GM23338 (cell line): ENCODE measurements around the gene AP2B1. TPM values are rescaled to one million over a fixed set of nuclear protein-coding genes. Genes with fewer than 3 reads are reported as not detected.

ENCODE experiments used
- ATAC-seq: fragments of 200-7000 bp; cut with Tn5 transposase; 3 replicates; pipeline ENCODE4 v1.9.1; 2020
- DNase-seq: peaks from one replicate; pipeline ENCODE4 v3.0.0-alpha.2; 2015; ENCODE audit warnings: low spot score
- H2AFZ ChIP-seq: fragments of 200-600 bp; sonication (generic); 2 replicates; pipeline ENCODE4 v1.8.0; 2016; ENCODE audit warnings: antibody characterized with exemption, mild to moderate bottlenecking, moderate library complexity
- H3F3A ChIP-seq: fragments of 200-600 bp; sonication (generic); replicated peaks from 2 replicates; pipeline ENCODE4 v1.8.0; 2017; ENCODE audit warnings: antibody characterized with exemption, mixed run types, low read depth
- H3K27ac ChIP-seq: fragments of 200-600 bp; sonication (generic); 2 replicates; pipeline ENCODE4 v1.6.1; 2016; ENCODE audit warnings: low read depth
- H3K27me3 ChIP-seq: fragments of 200-600 bp; sonication (generic); 2 replicates; pipeline ENCODE4 v1.8.0; 2016; ENCODE audit warnings: mild to moderate bottlenecking, mixed run types, moderate library complexity; ENCODE audit not compliant: insufficient read depth
- H3K36me3 ChIP-seq: fragments of 200-600 bp; sonication (generic); 2 replicates; pipeline ENCODE4 v1.8.0; 2016; ENCODE audit warnings: mild to moderate bottlenecking; ENCODE audit not compliant: insufficient read depth
- H3K4me1 ChIP-seq: fragments of 200-600 bp; sonication (generic); 2 replicates; pipeline ENCODE4 v1.8.0; 2016; ENCODE audit warnings: mild to moderate bottlenecking, moderate library complexity; ENCODE audit not compliant: insufficient read depth
- H3K4me2 ChIP-seq: fragments of 200-600 bp; sonication (generic); 2 replicates; pipeline ENCODE4 v1.7.1; 2017; ENCODE audit warnings: mixed run types
- H3K4me3 ChIP-seq: fragments of 200-600 bp; sonication (generic); 2 replicates; pipeline ENCODE4 v1.6.1; 2016; ENCODE audit warnings: mixed run types
- H3K79me2 ChIP-seq: fragments of 200-600 bp; sonication (generic); replicated peaks from 2 replicates; pipeline ENCODE4 v1.8.0; 2017; ENCODE audit warnings: mild to moderate bottlenecking; ENCODE audit not compliant: insufficient read depth
- H3K9me2 ChIP-seq: fragments of 200-600 bp; sonication (generic); 2 replicates; pipeline ENCODE4 v1.8.0; 2017; ENCODE audit not compliant: insufficient read depth
- H4K20me1 ChIP-seq: fragments of 200-600 bp; sonication (generic); replicated peaks from 2 replicates; pipeline ENCODE4 v1.8.0; 2017; ENCODE audit warnings: mild to moderate bottlenecking; ENCODE audit not compliant: insufficient read depth
- H3K27ac Mint-ChIP-seq: 2 replicates; pipeline ENCODE4 v1.8.0; 2020; ENCODE audit warnings: inconsistent platforms, mild to moderate bottlenecking, moderate library complexity, mixed read lengths
- H3K27me3 Mint-ChIP-seq: 3 replicates; pipeline ENCODE4 v1.8.0; 2022; ENCODE audit warnings: low read depth, mild to moderate bottlenecking, moderate library complexity, mixed read lengths, inconsistent platforms; ENCODE audit not compliant: insufficient read depth, poor library complexity
- H3K36me3 Mint-ChIP-seq: 3 replicates; pipeline ENCODE4 v1.8.0; 2021; ENCODE audit warnings: low read depth, mild to moderate bottlenecking, inconsistent platforms, moderate library complexity, mixed read lengths
- H3K4me1 Mint-ChIP-seq: 3 replicates; pipeline ENCODE4 v1.8.0; 2020; ENCODE audit warnings: mild to moderate bottlenecking, inconsistent platforms, mixed read lengths
- H3K4me3 Mint-ChIP-seq: 3 replicates; pipeline ENCODE4 v1.8.0; 2021; ENCODE audit warnings: moderate library complexity, mild to moderate bottlenecking, inconsistent platforms, mixed read lengths
- H3K9me3 Mint-ChIP-seq: 3 replicates; pipeline ENCODE4 v1.8.0; 2020; ENCODE audit warnings: moderate library complexity, mild to moderate bottlenecking, inconsistent platforms, mixed read lengths
- CREB1 ChIP-seq: fragments of 250-450 bp; sonication (Bioruptor Pico); IDR thresholded peaks from 2 replicates; pipeline ENCODE4 v1.5.0; 2020; ENCODE audit warnings: low read depth, mild to moderate bottlenecking, moderate library complexity
- CTCF ChIP-seq, 2 experiments: fragments of 200-600 bp in 1 of 2; sonication (generic) in 1 of 2; conservative IDR thresholded peaks; 2 replicates each; pipeline versions ENCODE4 v1.5.1 to v1.6.1; 2016 to 2017; ENCODE audit warnings: antibody characterized with exemption in 2 of 2, low read depth in 2 of 2, mild to moderate bottlenecking in 2 of 2, moderate library complexity in 1 of 2
- ETS1 ChIP-seq: IDR thresholded peaks from 2 replicates; pipeline ENCODE4 v1.6.1; 2016; ENCODE audit warnings: antibody characterized with exemption
- EZH2phosphoT487 ChIP-seq: fragments of 200-600 bp; sonication (generic); IDR thresholded peaks from one replicate; pipeline ENCODE4 v1.8.1; 2018; ENCODE audit warnings: antibody characterized with exemption; ENCODE audit not compliant: unreplicated experiment
- JUNB ChIP-seq: IDR thresholded peaks from one replicate; pipeline ENCODE4 v1.6.1; 2016; ENCODE audit warnings: antibody characterized with exemption; ENCODE audit not compliant: unreplicated experiment
- NANOG ChIP-seq: IDR thresholded peaks from 2 replicates; pipeline ENCODE4 v1.6.1; 2016; ENCODE audit warnings: antibody characterized with exemption, borderline replicate concordance
- POLR2AphosphoS5 ChIP-seq: IDR thresholded peaks from 2 replicates; pipeline ENCODE4 v1.6.1; 2016; ENCODE audit warnings: antibody characterized with exemption, low read depth
- REST ChIP-seq: IDR thresholded peaks from one replicate; pipeline ENCODE4 v1.6.1; 2018; ENCODE audit warnings: antibody characterized with exemption; ENCODE audit not compliant: unreplicated experiment
- STAT1 ChIP-seq: IDR thresholded peaks from one replicate; pipeline ENCODE4 v1.6.1; 2016; ENCODE audit warnings: antibody characterized with exemption; ENCODE audit not compliant: unreplicated experiment
- ZNF114 ChIP-seq: fragments of 250-450 bp; sonication (Bioruptor Pico); IDR thresholded peaks from 2 replicates; pipeline ENCODE4 v1.5.0; 2020; ENCODE audit warnings: mild to moderate bottlenecking, moderate library complexity
- ZNF331 ChIP-seq: fragments of 250-450 bp; sonication (Bioruptor Pico); IDR thresholded peaks from 2 replicates; pipeline ENCODE4 v1.5.0; 2020; ENCODE audit warnings: low read depth, mild to moderate bottlenecking, moderate library complexity
- ZNF462 ChIP-seq: fragments of 250-450 bp; sonication (Bioruptor Pico); IDR thresholded peaks from 2 replicates; pipeline ENCODE4 v1.5.0; 2020; ENCODE audit warnings: mild to moderate bottlenecking, moderate library complexity
- long read RNA-seq: library from polyadenylated mRNA; unstranded; transcript quantifications from one replicate; pipeline ENCODE4 v2.0.0, GENCODE V29; 2020; ENCODE audit not compliant: unreplicated experiment
- polyA plus RNA-seq: library from polyadenylated mRNA; unstranded; fragments of >200 nt; fragmentation: Nextera tagmentation; extraction: Ambion mirVana; gene quantifications from 2 replicates; pipeline ENCODE4 v1.2.1, GENCODE V29; 2016
- total RNA-seq: library from RNA; depleted of rRNA; stranded (reverse); fragments of >200 nt; shearing (Covaris generic); gene quantifications from 2 replicates; pipeline ENCODE4 v1.2.3, GENCODE V29; 2014; rRNA removed

Gene AP2B1
- total RNA-seq (119 and 144 TPM in 2 replicates), polyA plus RNA-seq (82.1 and 89.7 TPM in 2 replicates)
- long read RNA-seq, partial matches to known transcripts = 3 of 5 reads
- long read RNA-seq, other reads (novel, unspliced or antisense) = 1 of 5 reads

GRCh38 chr17:35587074-35587961 lies at the start of gene AP2B1:
Gene AP2B1 (plus strand): TSS chr17:35587322. CDS start chr17:35594031, 6,709 bp downstream.
- Mint-ChIP-seq H3K9me3 (no peaks in the 10 kb centered on the region), H3K27ac (peak within 1 kb of the TSS; percentile 99), H3K36me3 (peaks cover 2% of the 10 kb centered on the region; the same call in 1 of the 3 replicates), H3K4me3 (peak within 1 kb of the TSS; percentile 99), H3K27me3 (peaks cover 7% of the 10 kb centered on the region), H3K4me1 (peaks cover 17% of the 10 kb centered on the region)
- DNase-seq (peak; percentile 96), ATAC-seq (peak; percentile 97)
- Histone ChIP-seq H3F3A (0 out of 2 replicates have a peak, but pooled peaks cover 4% of the 10 kb centered on the region), H3K9me2 (no peaks in the 10 kb centered on the region), H3K79me2 (peaks cover 47% of the 10 kb centered on the region), H3K27ac (peak within 1 kb of the TSS; percentile 100), H3K4me2 (peak within 1 kb of the TSS; percentile 67), H4K20me1 (peaks cover 10% of the 10 kb centered on the region; the same call in 1 of the 2 replicates), H2AFZ (peak within 1 kb of the TSS; percentile 92), H3K4me1 (peaks cover 13% of the 10 kb centered on the region), H3K27me3 (no peaks in the 10 kb centered on the region), H3K36me3 (no peaks in the 10 kb centered on the region), H3K4me3 (peak within 1 kb of the TSS; percentile 92)
- 0 out of 2 replicates have a peak, but pooled peaks have one; percentile 25 for TF ChIP-seq ZNF331 (CRISPR knock-in tag)
- no peak for TF ChIP-seq EZH2phosphoT487
- TF ChIP-seq CREB1 (CRISPR knock-in tag) = peak; percentile 100
- TF ChIP-seq ZNF114 (CRISPR knock-in tag) = no peak
- TF ChIP-seq NANOG = no peak
- no peak for TF ChIP-seq STAT1
- no peak for TF ChIP-seq CTCF (conservative IDR thresholded peaks at IDR 0.05; ENCODE audit: low read depth in 2 of 2)
- no peak for TF ChIP-seq REST
- TF ChIP-seq ETS1 = peak; percentile 97
- no peak for TF ChIP-seq ZNF462 (CRISPR knock-in tag)
- TF ChIP-seq POLR2AphosphoS5 = peak; percentile 75
- no peak for TF ChIP-seq JUNB
